HG02970 (cell line): ENCODE data around the gene C3orf70.

Source experiments
- ATAC-seq: cut with Tn5 transposase; IDR thresholded peaks from one replicate; pipeline ENCODE4 v1.9.1; 2021; ENCODE audit warnings: mild to moderate bottlenecking, moderate library complexity, moderate number of reproducible peaks; ENCODE audit not compliant: unreplicated experiment, low FRiP score

The C3orf70 gene

GRCh38 chr3:185089343-185089742 lies 63.5 kb downstream of the C3orf70 start:
- ATAC-seq, result no peak

- ATAC-seq, result no peak
Measured at GRCh38 chr3:185087419-185087818, 65.4 kb downstream of the C3orf70 start.

GRCh38 chr3:185084901-185085300 lies 68.0 kb downstream of the C3orf70 start:
- ATAC-seq, result no peak

GRCh38 chr3:185084402-185084801 lies 68.5 kb downstream of the C3orf70 start:
- no peak for ATAC-seq

GRCh38 chr3:185082829-185083228 lies 70.0 kb downstream of the C3orf70 start:
- ATAC-seq, result no peak

- no peak for ATAC-seq
Measured at GRCh38 chr3:185082149-185082548, 70.7 kb downstream of the C3orf70 start.

- no peak for ATAC-seq
Measured at GRCh38 chr3:185081521-185081920, 71.3 kb downstream of the C3orf70 start.

GRCh38 chr3:185079625-185080024 lies 73.2 kb downstream of the C3orf70 start:
- no peak for ATAC-seq

- ATAC-seq, result no peak
Measured at GRCh38 chr3:185076219-185076618, 76.6 kb downstream of the C3orf70 start.

- no peak for ATAC-seq
Measured at GRCh38 chr3:185075547-185075946, 77.3 kb downstream of the C3orf70 start.

GRCh38 chr3:185071287-185071800 lies 81.5 kb downstream of the C3orf70 start:
- ATAC-seq, result no peak

- ATAC-seq, result no peak
Measured at GRCh38 chr3:185070491-185071286, 82.2 kb downstream of the C3orf70 start.

GRCh38 chr3:185069037-185070030 lies 83.5 kb downstream of the C3orf70 start:
- ATAC-seq, result no peak

- ATAC-seq, result no peak
Measured at GRCh38 chr3:185067173-185067572, 85.7 kb downstream of the C3orf70 start.

GRCh38 chr3:185066251-185066650 lies 86.6 kb downstream of the C3orf70 start:
- ATAC-seq, result no peak

GRCh38 chr3:185065059-185065458 lies 87.8 kb downstream of the C3orf70 start:
- no peak for ATAC-seq

- no peak for ATAC-seq
Measured at GRCh38 chr3:185063431-185063830, 89.4 kb downstream of the C3orf70 start.

GRCh38 chr3:185062191-185062590 lies 90.7 kb downstream of the C3orf70 start:
- ATAC-seq, result no peak

- ATAC-seq, result no peak
Measured at GRCh38 chr3:185060655-185061054, 92.2 kb downstream of the C3orf70 start.

- ATAC-seq, result no peak
Measured at GRCh38 chr3:185059766-185060165, 93.1 kb downstream of the C3orf70 start.

- no peak for ATAC-seq
Measured at GRCh38 chr3:185058796-185059195, 94.1 kb downstream of the C3orf70 start.
